GM19324 (cell line): ENCODE data around the gene WWP2.
"Not testable (repeated sequence)": the region's sequence is repeated elsewhere in the genome, so short reads cannot be mapped to it uniquely, and the experiment has no call there.

Source experiments
- ATAC-seq: cut with Tn5 transposase; IDR thresholded peaks from one replicate; pipeline ENCODE4 v1.9.1; 2021; ENCODE audit warnings: mild to moderate bottlenecking, moderate library complexity; ENCODE audit not compliant: unreplicated experiment, low FRiP score

WWP2 gene

GRCh38 chr16:69969657-69970056 is 207.5 kb downstream of the WWP2 start:
- not testable (repeated sequence) for ATAC-seq

- ATAC-seq: not testable (repeated sequence)
These were observed 210.0 kb downstream of the WWP2 start for GRCh38 chr16:69972120-69972519.

- ATAC-seq: not testable (repeated sequence)
These were observed 210.8 kb downstream of the WWP2 start for GRCh38 chr16:69972935-69973334.

GRCh38 chr16:69985196-69985595 is 223.1 kb downstream of the WWP2 start:
- ATAC-seq: not testable (repeated sequence)
